VCaP (cell line): ENCODE results near the gene PIK3CB.

Source experiments
- H3K27ac ChIP-seq: fragments of 450-650 bp; 2 replicates; pipeline ENCODE4 v1.5.1; 2017
- TF ChIP-seq, protein P1 (sequence below): fragments of 450-650 bp; conservative IDR thresholded peaks from 2 replicates; pipeline ENCODE4 v1.5.1; 2017; ENCODE audit warnings: mild to moderate bottlenecking, moderate library complexity

PIK3CB gene

DNA sequence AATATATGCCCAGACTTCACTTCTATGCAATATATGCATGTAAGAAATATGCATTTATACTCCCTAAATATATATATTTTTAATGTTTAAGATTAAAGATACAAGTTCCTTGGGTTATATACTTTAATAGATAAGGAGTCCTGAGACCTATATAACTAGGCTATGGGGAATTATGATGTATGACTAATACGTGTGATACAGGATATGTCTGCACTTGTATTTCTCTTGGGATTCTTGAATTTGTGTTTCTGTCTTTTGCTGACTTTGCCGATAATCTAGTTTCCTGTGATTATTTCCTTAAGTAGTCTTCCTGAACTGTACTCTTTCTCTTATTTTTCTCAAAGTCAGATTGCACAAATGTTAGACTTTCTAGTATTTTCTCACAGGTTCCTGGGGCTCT, 109.6 kb downstream of the PIK3CB start:
- TF ChIP-seq, protein P1, sequence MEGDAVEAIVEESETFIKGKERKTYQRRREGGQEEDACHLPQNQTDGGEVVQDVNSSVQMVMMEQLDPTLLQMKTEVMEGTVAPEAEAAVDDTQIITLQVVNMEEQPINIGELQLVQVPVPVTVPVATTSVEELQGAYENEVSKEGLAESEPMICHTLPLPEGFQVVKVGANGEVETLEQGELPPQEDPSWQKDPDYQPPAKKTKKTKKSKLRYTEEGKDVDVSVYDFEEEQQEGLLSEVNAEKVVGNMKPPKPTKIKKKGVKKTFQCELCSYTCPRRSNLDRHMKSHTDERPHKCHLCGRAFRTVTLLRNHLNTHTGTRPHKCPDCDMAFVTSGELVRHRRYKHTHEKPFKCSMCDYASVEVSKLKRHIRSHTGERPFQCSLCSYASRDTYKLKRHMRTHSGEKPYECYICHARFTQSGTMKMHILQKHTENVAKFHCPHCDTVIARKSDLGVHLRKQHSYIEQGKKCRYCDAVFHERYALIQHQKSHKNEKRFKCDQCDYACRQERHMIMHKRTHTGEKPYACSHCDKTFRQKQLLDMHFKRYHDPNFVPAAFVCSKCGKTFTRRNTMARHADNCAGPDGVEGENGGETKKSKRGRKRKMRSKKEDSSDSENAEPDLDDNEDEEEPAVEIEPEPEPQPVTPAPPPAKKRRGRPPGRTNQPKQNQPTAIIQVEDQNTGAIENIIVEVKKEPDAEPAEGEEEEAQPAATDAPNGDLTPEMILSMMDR: no peak
- H3K27ac ChIP-seq: no peak overlapping the region

DNA sequence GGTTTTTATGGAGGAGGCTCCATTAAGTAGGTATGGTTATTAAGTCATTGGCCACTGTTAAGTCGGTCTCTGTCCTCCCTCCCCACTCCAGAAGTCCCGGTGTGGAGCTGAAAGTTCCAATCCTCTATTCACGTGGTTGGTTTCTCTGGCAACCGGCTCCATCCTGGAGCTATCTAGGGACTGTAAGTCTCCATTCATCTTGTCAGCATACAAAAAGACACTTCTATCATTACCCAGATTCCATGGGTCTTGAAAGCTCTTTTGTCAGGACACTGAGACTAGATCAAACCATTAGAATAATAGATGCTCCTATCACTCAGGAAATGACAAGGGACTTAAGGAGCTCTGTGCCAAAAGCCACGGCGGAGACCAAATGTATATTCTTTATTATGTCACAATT, 110.3 kb downstream of the PIK3CB start:
- TF ChIP-seq, protein P1: no peak
- H3K27ac ChIP-seq: no peak overlapping the region

DNA sequence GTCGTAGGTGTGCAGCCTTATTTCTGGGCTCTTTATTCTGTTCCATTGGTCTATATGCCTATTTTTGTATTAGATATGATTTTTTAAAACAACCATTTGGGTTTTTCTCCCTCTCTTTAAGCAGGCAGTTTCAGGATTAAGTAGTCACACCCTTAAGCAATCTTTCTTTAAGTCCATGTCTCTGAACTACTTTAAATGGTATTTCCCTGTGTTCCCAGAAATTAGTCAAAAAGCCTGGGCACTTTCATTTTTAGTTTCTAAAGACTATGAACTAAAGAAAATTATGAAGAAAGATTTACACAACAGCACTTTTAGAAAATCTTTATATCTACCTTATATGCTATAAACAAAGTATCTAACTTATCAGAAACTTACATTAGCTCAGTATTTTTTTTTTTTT, 115.9 kb downstream of the PIK3CB start:
- TF ChIP-seq, protein P1: no peak
- no peak overlapping the region for H3K27ac ChIP-seq

DNA sequence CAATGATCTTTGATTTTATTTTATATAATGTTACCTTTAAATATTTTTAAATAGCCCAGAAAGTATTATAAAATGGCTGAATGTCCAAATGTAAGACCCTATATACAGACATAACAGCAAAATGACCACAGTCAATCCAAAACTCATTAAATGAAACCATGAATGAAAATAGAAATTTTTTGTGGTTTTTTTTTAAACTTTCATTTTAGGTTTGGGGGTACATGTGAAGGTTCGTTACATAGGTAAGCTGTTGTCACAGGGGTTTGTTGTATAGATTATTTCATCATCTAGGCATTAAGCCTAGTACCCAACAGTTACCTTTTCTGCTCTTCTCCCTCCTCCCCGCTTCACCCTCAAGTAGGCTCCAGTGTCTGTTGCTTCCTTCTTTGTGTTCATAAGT, 117.4 kb downstream of the PIK3CB start:
- no peak overlapping the region for H3K27ac ChIP-seq
- TF ChIP-seq, protein P1: no peak

DNA sequence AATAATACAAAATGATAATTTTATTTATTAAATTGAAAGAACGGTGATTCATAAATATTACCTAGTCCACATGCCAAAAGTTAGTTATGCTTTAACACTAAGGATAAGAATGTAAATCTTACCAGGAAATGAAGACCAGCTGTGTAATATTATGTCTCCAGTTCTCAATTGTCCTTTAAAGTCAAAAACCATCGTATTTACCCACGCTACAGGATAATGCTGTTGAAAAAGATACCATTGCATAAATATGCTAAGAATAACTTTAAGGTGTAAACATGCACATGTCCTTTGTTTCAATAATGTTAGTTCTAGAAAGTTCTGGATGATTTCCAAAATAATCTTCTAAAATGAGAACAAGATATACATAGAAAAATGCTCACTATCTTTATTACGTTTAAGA, 122.6 kb downstream of the PIK3CB start:
- H3K27ac ChIP-seq: no peak overlapping the region
- TF ChIP-seq, protein P1: no peak

DNA sequence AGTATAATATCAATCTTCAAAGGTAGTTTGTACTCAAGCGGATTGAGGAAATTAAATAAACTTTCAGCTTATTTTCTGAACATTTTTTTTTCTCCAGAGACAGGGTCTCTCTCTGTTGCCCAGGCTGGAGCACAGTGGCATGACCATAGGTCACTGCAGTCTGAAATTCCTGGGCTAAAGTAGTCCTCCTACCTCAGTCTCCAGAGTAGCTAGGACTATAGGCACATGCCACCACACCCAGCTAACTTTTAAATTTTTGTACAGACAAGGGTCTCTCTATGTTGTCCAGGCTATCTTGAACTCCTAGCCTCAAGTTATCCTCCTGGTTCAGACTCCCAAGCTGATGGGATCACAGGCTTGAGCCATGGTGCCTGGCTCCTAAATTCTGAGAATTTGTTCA, 129.1 kb downstream of the PIK3CB start:
- no peak overlapping the region for H3K27ac ChIP-seq
- TF ChIP-seq, protein P1: no peak

DNA sequence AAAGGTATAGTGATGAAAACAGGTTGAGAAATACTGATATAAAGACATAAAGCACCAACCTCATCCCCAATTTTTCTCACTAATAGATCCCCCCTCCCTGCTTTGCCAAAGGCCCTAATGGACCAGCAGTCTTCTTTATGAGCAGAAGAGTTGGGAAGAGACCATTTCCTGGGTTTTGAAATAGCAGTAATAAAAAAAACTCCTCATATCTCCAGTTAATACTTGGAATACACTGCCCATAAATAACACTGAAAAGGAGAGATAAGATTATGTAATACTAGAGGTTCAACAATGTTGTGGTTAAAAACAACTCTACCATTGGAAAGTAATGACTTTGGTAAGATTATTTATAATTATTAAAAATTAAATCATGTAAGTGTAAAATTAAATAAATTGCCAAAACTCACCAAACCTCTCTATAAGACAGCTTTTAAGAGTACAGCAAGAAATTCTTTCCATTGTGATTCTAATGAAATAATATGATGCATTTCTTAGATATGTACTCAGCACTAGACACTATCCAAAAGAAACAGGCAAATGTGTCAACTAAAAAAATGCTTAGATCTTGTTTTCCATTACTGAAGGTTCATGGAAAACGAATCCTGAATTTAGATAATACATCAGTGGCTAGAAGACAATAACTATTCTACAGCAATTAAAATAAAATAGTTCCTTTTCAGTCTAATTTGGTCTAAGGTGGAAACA, 137.9 kb downstream of the PIK3CB start:
- H3K27ac ChIP-seq: no peak overlapping the region

More for the DNA sequence above, 137.9 kb downstream of the PIK3CB start:
- TF ChIP-seq, protein P1: no peak
